GM23338 (cell line): ENCODE data around the gene ITPRIPL2. TPM values are rescaled to one million over a fixed set of nuclear protein-coding genes. Genes with fewer than 3 reads are reported as not detected.

Experiments
- ATAC-seq: fragments of 200-7000 bp; cut with Tn5 transposase; 3 replicates; pipeline ENCODE4 v1.9.1; 2020
- DNase-seq: peaks from one replicate; pipeline ENCODE4 v3.0.0-alpha.2; 2015; ENCODE audit warnings: low spot score
- H2AFZ ChIP-seq: fragments of 200-600 bp; sonication (generic); 2 replicates; pipeline ENCODE4 v1.8.0; 2016; ENCODE audit warnings: antibody characterized with exemption, mild to moderate bottlenecking, moderate library complexity
- H3F3A ChIP-seq: fragments of 200-600 bp; sonication (generic); replicated peaks from 2 replicates; pipeline ENCODE4 v1.8.0; 2017; ENCODE audit warnings: antibody characterized with exemption, mixed run types, low read depth
- H3K27ac ChIP-seq: fragments of 200-600 bp; sonication (generic); 2 replicates; pipeline ENCODE4 v1.6.1; 2016; ENCODE audit warnings: low read depth
- H3K27me3 ChIP-seq: fragments of 200-600 bp; sonication (generic); 2 replicates; pipeline ENCODE4 v1.8.0; 2016; ENCODE audit warnings: mild to moderate bottlenecking, mixed run types, moderate library complexity; ENCODE audit not compliant: insufficient read depth
- H3K36me3 ChIP-seq: fragments of 200-600 bp; sonication (generic); 2 replicates; pipeline ENCODE4 v1.8.0; 2016; ENCODE audit warnings: mild to moderate bottlenecking; ENCODE audit not compliant: insufficient read depth
- H3K4me1 ChIP-seq: fragments of 200-600 bp; sonication (generic); 2 replicates; pipeline ENCODE4 v1.8.0; 2016; ENCODE audit warnings: mild to moderate bottlenecking, moderate library complexity; ENCODE audit not compliant: insufficient read depth
- H3K4me2 ChIP-seq: fragments of 200-600 bp; sonication (generic); 2 replicates; pipeline ENCODE4 v1.7.1; 2017; ENCODE audit warnings: mixed run types
- H3K4me3 ChIP-seq: fragments of 200-600 bp; sonication (generic); 2 replicates; pipeline ENCODE4 v1.6.1; 2016; ENCODE audit warnings: mixed run types
- H3K79me2 ChIP-seq: fragments of 200-600 bp; sonication (generic); replicated peaks from 2 replicates; pipeline ENCODE4 v1.8.0; 2017; ENCODE audit warnings: mild to moderate bottlenecking; ENCODE audit not compliant: insufficient read depth
- H3K9me2 ChIP-seq: fragments of 200-600 bp; sonication (generic); 2 replicates; pipeline ENCODE4 v1.8.0; 2017; ENCODE audit not compliant: insufficient read depth
- H4K20me1 ChIP-seq: fragments of 200-600 bp; sonication (generic); replicated peaks from 2 replicates; pipeline ENCODE4 v1.8.0; 2017; ENCODE audit warnings: mild to moderate bottlenecking; ENCODE audit not compliant: insufficient read depth
- H3K27ac Mint-ChIP-seq: 2 replicates; pipeline ENCODE4 v1.8.0; 2020; ENCODE audit warnings: inconsistent platforms, mild to moderate bottlenecking, moderate library complexity, mixed read lengths
- H3K27me3 Mint-ChIP-seq: 3 replicates; pipeline ENCODE4 v1.8.0; 2022; ENCODE audit warnings: low read depth, mild to moderate bottlenecking, moderate library complexity, mixed read lengths, inconsistent platforms; ENCODE audit not compliant: insufficient read depth, poor library complexity
- H3K36me3 Mint-ChIP-seq: 3 replicates; pipeline ENCODE4 v1.8.0; 2021; ENCODE audit warnings: low read depth, mild to moderate bottlenecking, inconsistent platforms, moderate library complexity, mixed read lengths
- H3K4me1 Mint-ChIP-seq: 3 replicates; pipeline ENCODE4 v1.8.0; 2020; ENCODE audit warnings: mild to moderate bottlenecking, inconsistent platforms, mixed read lengths
- H3K4me3 Mint-ChIP-seq: 3 replicates; pipeline ENCODE4 v1.8.0; 2021; ENCODE audit warnings: moderate library complexity, mild to moderate bottlenecking, inconsistent platforms, mixed read lengths
- H3K9me3 Mint-ChIP-seq: 3 replicates; pipeline ENCODE4 v1.8.0; 2020; ENCODE audit warnings: moderate library complexity, mild to moderate bottlenecking, inconsistent platforms, mixed read lengths
- CREB1 ChIP-seq: fragments of 250-450 bp; sonication (Bioruptor Pico); IDR thresholded peaks from 2 replicates; pipeline ENCODE4 v1.5.0; 2020; ENCODE audit warnings: low read depth, mild to moderate bottlenecking, moderate library complexity
- ETS1 ChIP-seq: IDR thresholded peaks from 2 replicates; pipeline ENCODE4 v1.6.1; 2016; ENCODE audit warnings: antibody characterized with exemption
- EZH2 ChIP-seq: fragments of 200-600 bp; sonication (generic); IDR thresholded peaks from one replicate; pipeline ENCODE4 v1.8.0; 2017; ENCODE audit warnings: antibody characterized with exemption, mild to moderate bottlenecking, low read depth; ENCODE audit not compliant: unreplicated experiment
- EZH2phosphoT487 ChIP-seq: fragments of 200-600 bp; sonication (generic); IDR thresholded peaks from one replicate; pipeline ENCODE4 v1.8.1; 2018; ENCODE audit warnings: antibody characterized with exemption; ENCODE audit not compliant: unreplicated experiment
- JUNB ChIP-seq: IDR thresholded peaks from one replicate; pipeline ENCODE4 v1.6.1; 2016; ENCODE audit warnings: antibody characterized with exemption; ENCODE audit not compliant: unreplicated experiment
- NANOG ChIP-seq: IDR thresholded peaks from 2 replicates; pipeline ENCODE4 v1.6.1; 2016; ENCODE audit warnings: antibody characterized with exemption, borderline replicate concordance
- POLR2AphosphoS5 ChIP-seq: IDR thresholded peaks from 2 replicates; pipeline ENCODE4 v1.6.1; 2016; ENCODE audit warnings: antibody characterized with exemption, low read depth
- ZNF114 ChIP-seq: fragments of 250-450 bp; sonication (Bioruptor Pico); IDR thresholded peaks from 2 replicates; pipeline ENCODE4 v1.5.0; 2020; ENCODE audit warnings: mild to moderate bottlenecking, moderate library complexity
- ZNF331 ChIP-seq: fragments of 250-450 bp; sonication (Bioruptor Pico); IDR thresholded peaks from 2 replicates; pipeline ENCODE4 v1.5.0; 2020; ENCODE audit warnings: low read depth, mild to moderate bottlenecking, moderate library complexity
- long read RNA-seq: library from polyadenylated mRNA; unstranded; transcript quantifications from one replicate; pipeline ENCODE4 v2.0.0, GENCODE V29; 2020; ENCODE audit not compliant: unreplicated experiment
- polyA plus RNA-seq: library from polyadenylated mRNA; unstranded; fragments of >200 nt; fragmentation: Nextera tagmentation; extraction: Ambion mirVana; gene quantifications from 2 replicates; pipeline ENCODE4 v1.2.1, GENCODE V29; 2016
- total RNA-seq: library from RNA; depleted of rRNA; stranded (reverse); fragments of >200 nt; shearing (Covaris generic); gene quantifications from 2 replicates; pipeline ENCODE4 v1.2.3, GENCODE V29; 2014; rRNA removed

ITPRIPL2 gene
- total RNA-seq, result 5.7 and 8.3 TPM in 2 replicates
- 0.94 TPM in 2 replicates for polyA plus RNA-seq
- long read RNA-seq, result 0 reads

GRCh38 chr16:19113577-19114358 lies at the start of gene ITPRIPL2:
Gene ITPRIPL2, plus strand, starts transcription at chr16:19113964. Its CDS starts 498 bp downstream, at chr16:19114462.
- H3K27me3 ChIP-seq, result peaks cover 53% of the 10 kb centered on the region
- 0 out of 2 replicates have a peak, but pooled peaks cover 5% of the 10 kb centered on the region for H4K20me1 ChIP-seq
- H2AFZ ChIP-seq, result peak within 1 kb of the TSS; percentile 94
- H3K27ac Mint-ChIP-seq, result no peak within 1 kb of the TSS
- DNase-seq (peak; percentile 76), ATAC-seq (peak; percentile 40)
- H3K9me3 Mint-ChIP-seq, result no peaks in the 10 kb centered on the region
- H3K79me2 ChIP-seq, result no peaks in the 10 kb centered on the region
- peaks cover 19% of the 10 kb centered on the region for H3K4me1 Mint-ChIP-seq
- no peaks in the 10 kb centered on the region for H3K9me2 ChIP-seq
- H3K4me3 Mint-ChIP-seq, result peak within 1 kb of the TSS; percentile 65
- H3K36me3 Mint-ChIP-seq, result no peaks in the 10 kb centered on the region; the same call in 2 of the 3 replicates
- H3K36me3 ChIP-seq, result no peaks in the 10 kb centered on the region
- H3K4me3 ChIP-seq, result peak within 1 kb of the TSS; percentile 58
- H3K4me1 ChIP-seq, result peaks cover 14% of the 10 kb centered on the region
- peaks cover 24% of the 10 kb centered on the region for H3K27me3 Mint-ChIP-seq
- no peaks in the 10 kb centered on the region for H3F3A ChIP-seq
- peak within 1 kb of the TSS; percentile 79 for H3K4me2 ChIP-seq
- TF ChIP-seq EZH2, result no peak
- no peak for TF ChIP-seq NANOG
- no peak for TF ChIP-seq ETS1
- TF ChIP-seq ZNF114 (CRISPR knock-in tag), result no peak
- no peak for TF ChIP-seq JUNB
- peak; percentile 44; the same call in 1 of the 2 replicates for TF ChIP-seq POLR2AphosphoS5
- H3K27ac ChIP-seq, result no peak within 1 kb of the TSS

GRCh38 chr16:19066988-19067348 lies 46.8 kb upstream of the ITPRIPL2 start:
- Histone ChIP-seq H3F3A (0 out of 2 replicates have a peak, but pooled peaks cover 4% of the 10 kb centered on the region), H3K36me3 (no peaks in the 10 kb centered on the region), H3K4me3 (peak overlapping the region; percentile 57; the same call in 1 of the 2 replicates), H4K20me1 (no peaks in the 10 kb centered on the region), H3K27ac (no peak overlapping the region), H3K9me2 (no peaks in the 10 kb centered on the region), H3K4me2 (no peak overlapping the region), H3K27me3 (no peaks in the 10 kb centered on the region), H2AFZ (no peak overlapping the region), H3K79me2 (peaks cover 14% of the 10 kb centered on the region), H3K4me1 (no peaks in the 10 kb centered on the region; the same call in 1 of the 2 replicates)
- ATAC-seq (no peak), DNase-seq (no peak)
- H3K4me1 Mint-ChIP-seq, result no peaks in the 10 kb centered on the region; the same call in 1 of the 3 replicates
- peak overlapping the region; percentile 99 for H3K27ac Mint-ChIP-seq
- no peaks in the 10 kb centered on the region for H3K36me3 Mint-ChIP-seq
- peaks cover 9% of the 10 kb centered on the region for H3K27me3 Mint-ChIP-seq
- H3K9me3 Mint-ChIP-seq, result no peaks in the 10 kb centered on the region
- peak overlapping the region; percentile 92 for H3K4me3 Mint-ChIP-seq
- TF ChIP-seq POLR2AphosphoS5 (no peak), CREB1 (CRISPR knock-in tag) (no peak), ZNF331 (CRISPR knock-in tag) (no peak), EZH2phosphoT487 (no peak), ETS1 (no peak)
